Measurements from ENCODE around the gene IQUB. TPM values are rescaled to one million over a fixed set of nuclear protein-coding genes. Genes with fewer than 3 reads are reported as not detected.
"Not testable (repeated sequence)": the region's sequence is repeated elsewhere in the genome, so short reads cannot be mapped to it uniquely, and the experiment has no call there.

IQUB gene
- total RNA-seq: under 0.01 and 0.20 TPM in 2 replicates

GRCh38 chr7:123534383-123535260, at the start of gene IQUB:
TSS of gene IQUB (minus strand) at chr7:123534595. CDS start at chr7:123512340, 22,255 bp downstream.
- peak; percentile 97 to 98 for DNase-seq (ENCODE audit: low read depth in 2 of 2)

GRCh38 chr7:123583821-123584220, 49.4 kb upstream of the IQUB start:
- DNase-seq (ENCODE audit: low read depth in 2 of 2): no peak

DNA sequence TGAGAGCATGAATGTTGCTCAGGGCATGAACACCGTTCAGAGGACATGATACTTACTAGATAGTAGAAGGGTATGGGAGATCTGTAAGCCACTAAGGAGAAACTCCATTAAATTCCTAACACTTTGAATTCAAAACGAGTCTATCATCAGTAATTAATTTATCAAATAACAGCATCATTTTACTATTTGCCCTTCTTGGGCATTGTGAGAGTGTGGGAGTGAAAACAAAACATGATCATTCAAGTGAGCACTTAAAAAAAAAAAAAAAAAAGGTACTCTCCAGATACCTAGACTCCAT, 46.7 kb upstream of the IQUB start:
- DNase-seq (ENCODE audit: low read depth in 2 of 2): no peak

- DNase-seq (ENCODE audit: low read depth in 2 of 2): peak; percentile 58 to 64
These were observed 46.2 kb upstream of the IQUB start for GRCh38 chr7:123580406-123581161.

GRCh38 chr7:123579416-123579815, 45.0 kb upstream of the IQUB start:
- no peak for DNase-seq (ENCODE audit: low read depth in 2 of 2)

DNA sequence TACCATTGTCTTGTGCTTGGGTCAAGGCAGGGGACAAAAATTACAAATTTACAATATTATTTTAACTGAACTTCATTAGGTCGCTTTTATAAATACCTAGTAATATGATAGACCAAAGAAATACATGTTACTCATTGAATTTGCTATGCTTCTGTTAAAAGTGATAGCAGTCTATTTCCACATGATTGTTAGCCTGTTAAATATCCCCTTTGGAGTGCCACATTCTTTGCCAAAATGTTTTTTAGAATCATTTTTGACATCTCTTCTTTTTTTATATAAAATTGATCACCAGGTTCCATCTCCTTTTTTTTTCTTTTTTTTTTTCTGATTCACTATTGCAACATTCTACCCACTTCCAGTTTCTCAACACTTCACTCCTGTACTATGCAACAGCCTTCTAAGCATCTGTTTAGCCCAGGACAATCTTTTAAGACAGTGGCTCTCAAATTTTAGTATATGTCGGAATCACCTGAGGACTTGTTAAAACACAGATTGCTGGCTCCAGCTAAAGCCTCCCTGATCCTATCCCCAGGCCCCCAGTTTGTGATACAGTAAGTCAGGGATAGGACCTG, 39.6 kb upstream of the IQUB start:
- no peak for DNase-seq (ENCODE audit: low read depth in 2 of 2)

DNA sequence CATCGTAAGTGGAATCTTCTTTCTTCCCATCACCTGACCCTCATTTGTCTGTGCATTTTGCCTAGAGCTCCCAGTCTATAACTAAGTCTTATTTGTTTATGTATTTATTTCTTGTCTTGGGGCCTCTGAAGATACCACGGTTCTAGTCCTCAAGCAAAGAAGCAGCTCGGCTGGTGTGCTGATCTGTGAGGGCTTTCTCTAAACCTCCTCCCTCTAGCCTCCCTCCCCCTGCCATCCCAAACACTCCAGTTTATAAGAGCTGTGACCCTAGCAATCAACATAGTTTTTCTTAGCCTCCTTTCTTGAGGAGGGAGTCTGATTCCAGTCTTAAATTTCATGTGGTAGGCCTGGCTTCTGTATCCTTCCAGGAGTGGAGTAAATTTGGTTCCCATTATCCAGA, 38.9 kb upstream of the IQUB start:
- no peak for DNase-seq (ENCODE audit: low read depth in 2 of 2)

DNA sequence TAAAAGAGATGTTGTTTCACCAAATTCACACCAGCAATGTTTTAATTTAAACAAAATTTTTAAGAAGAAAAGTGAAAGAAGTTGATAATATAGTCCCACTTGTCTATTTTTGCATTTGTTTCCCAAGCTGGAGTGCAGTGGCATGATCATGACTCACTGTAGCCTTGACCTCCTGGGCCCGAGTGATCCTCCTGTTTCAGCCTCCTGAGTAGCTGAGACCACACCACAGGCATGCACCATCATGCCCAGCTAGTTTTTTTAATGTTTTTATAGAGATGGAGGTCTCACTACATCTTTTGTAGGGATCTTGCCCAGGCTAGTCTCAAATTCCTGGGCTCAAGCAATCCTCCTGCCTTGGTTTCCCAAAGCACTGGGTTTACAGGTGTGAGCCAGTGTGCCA, 37.3 kb upstream of the IQUB start:
- peak in 1 of 2 donors; percentile 3 for DNase-seq (ENCODE audit: low read depth in 2 of 2)

DNA sequence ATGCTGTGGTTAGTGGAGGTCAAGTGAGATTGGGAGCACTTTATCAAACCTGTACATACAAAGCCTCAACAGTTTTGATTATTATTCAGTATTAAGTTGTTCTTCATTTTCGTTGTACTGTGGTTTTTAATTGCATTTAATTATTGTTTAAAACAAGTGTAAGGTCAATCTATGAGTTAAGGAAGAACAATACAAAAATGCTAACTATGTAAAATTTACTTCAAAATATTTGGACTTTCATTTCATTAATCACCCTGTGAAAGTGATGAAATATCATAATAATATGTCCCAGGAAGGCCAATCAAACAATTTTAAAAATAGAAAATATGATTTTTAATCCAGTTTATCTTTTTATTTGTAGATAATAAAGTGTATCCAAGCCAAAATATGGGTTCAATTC, 36.8 kb upstream of the IQUB start:
- DNase-seq (ENCODE audit: low read depth in 2 of 2): no peak

DNA sequence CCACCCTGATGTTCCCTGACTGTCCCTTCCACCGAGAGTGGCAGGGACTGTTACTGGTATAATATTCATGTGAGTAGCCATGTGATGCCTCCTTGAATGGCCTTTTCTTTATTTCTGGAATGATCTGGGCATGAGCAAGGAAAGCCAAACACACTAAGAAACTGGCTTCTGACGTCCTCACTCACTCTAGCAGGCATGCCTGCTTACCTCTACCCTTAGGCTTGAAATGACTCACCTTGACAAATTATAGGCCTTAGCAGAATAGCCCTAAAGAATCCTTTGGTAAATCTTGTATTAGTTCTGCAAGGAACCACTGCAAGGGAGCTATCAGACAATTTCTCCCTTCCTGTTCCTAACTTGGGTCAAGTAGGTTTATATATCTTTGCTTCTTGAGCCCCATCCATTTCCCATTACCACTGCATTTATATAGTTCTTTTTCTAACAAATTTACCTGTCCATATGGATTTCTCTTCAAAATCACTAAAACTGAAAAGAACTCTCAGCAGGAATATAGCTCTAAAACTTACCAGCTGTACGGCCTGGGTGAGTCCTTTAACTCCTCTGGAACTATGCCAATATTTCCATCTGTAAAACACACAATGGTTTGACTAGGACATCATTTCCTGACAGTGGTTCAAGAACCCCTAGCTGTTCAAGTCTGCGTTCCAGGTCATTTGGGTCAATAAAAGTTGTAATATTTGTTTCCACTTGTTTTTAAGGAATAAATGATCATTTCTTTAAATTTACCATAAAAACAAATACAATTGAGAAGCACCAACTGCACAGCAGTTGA, 36.2 kb upstream of the IQUB start:
- peak; percentile 58 to 83 for DNase-seq (ENCODE audit: low read depth in 2 of 2)

DNA sequence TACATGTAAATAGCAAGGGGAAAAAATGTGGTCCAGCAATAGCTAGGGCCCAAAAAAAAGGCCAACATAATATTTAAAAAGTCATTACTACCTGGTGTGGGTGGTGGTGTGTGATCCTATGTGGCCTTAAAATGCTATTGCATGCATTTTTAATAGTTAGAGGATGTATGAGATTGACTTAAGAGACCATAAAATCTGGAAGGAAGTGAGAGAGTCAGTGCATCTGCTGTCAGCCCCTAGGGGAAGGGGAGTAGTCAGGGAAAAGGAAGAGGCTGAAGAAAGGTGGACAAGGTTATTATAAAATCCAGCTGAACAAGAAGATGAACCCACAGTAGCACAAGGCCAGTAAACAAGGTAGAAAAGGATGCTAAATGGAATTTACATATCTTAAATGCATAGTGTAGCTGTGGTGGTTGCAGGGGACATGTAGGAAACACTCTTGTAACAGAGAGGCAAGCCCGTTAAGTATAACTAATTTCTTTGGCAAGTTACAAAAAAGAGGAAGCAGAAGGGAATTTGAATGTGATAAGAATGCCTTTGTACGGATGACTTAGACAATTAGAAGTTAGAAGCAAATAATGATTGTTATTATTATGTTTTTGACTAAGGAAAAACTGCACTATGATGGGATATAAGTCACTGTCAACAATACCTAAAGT, 35.1 kb upstream of the IQUB start:
- DNase-seq (ENCODE audit: low read depth in 2 of 2): peak in 1 of 2 donors; percentile 13

DNA sequence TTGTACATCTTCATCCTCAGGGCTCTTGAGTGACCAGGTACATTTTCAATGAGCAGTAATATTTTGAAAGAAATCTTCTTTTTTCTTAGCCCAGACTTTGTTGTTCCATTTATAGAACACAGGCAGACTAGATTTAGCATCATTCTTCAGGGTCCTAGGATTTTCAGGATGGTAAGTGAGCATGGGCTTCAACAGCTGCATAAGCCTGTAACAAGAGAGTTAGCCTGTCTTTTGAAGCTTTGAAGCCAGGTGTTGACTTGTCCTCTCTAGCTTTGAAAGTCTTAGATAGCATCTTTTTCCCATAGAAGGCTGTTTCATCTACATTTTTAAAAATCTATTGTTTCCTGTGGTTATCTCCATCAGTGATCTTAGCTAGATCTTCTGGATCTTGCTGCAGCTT, 27.7 kb upstream of the IQUB start:
- no peak for DNase-seq (ENCODE audit: low read depth in 2 of 2)

GRCh38 chr7:123558289-123558874, 24.0 kb upstream of the IQUB start:
- no peak for DNase-seq (ENCODE audit: low read depth in 2 of 2)

GRCh38 chr7:123557398-123558288, 23.2 kb upstream of the IQUB start, which contains the start of gene NDUFA5:
TSS of gene NDUFA5 (minus strand) at chr7:123557818. CDS start at chr7:123557795, 23 bp downstream.
- peak; percentile 98 to 99 for DNase-seq (ENCODE audit: low read depth in 2 of 2)

- no peak for DNase-seq (ENCODE audit: low read depth in 2 of 2)
These were observed 22.6 kb upstream of the IQUB start for GRCh38 chr7:123557016-123557397.

DNA sequence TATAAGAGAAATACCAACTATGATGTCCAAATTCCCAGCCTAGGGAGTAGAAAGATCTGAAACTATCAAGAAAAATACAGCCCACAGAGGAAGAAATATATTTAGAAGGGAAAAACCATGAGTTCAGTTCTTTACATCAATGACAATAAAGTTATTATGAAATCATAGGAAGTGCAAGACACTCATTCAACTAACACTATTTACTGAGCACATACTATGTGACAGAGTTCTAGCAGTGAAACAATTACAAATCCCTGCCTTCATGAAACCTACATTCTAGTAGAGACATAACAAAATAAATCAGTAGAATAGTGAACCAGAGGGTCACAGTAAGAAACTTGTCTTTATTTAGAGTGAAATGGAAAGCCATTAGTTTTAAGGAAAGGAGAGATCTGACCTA, 21.1 kb upstream of the IQUB start:
- no peak for DNase-seq (ENCODE audit: low read depth in 2 of 2)

DNA sequence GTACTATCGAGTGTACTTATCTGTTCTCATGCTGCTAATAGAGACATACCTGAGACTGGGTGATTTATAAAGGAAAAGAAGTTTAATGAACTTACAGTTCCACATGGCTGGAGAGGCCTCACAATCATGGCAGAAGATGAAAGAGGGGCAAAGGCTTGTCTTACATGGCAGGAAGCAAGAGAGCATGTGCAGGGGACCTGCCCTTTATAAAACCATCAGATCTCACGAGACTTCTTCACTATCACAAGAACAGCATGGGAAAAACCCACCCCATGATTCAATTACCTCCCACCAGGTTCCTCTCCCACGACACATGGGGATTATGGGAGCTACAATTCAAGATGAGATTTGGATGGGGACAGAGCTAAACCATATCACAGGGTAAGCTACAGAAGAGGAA, 18.8 kb upstream of the IQUB start:
- no peak for DNase-seq (ENCODE audit: low read depth in 2 of 2)

- no peak for DNase-seq (ENCODE audit: low read depth in 2 of 2)
These were observed 18.2 kb upstream of the IQUB start for GRCh38 chr7:123552641-123553040.

- not testable (repeated sequence) for DNase-seq (ENCODE audit: low read depth in 2 of 2)
These were observed 17.7 kb upstream of the IQUB start for GRCh38 chr7:123552134-123552533.

- DNase-seq (ENCODE audit: low read depth in 2 of 2): peak in 1 of 2 donors; percentile 5
These were observed 14.0 kb upstream of the IQUB start for GRCh38 chr7:123548406-123548805.
